OCI-LY7 (cell line): ENCODE results near the gene OPHN1. TPM values are rescaled to one million over a fixed set of nuclear protein-coding genes. Genes with fewer than 3 reads are reported as not detected.

ENCODE experiments used
- BruUV-seq: library from RNA; stranded (reverse); fragments of 400-500 nt; replicated peaks from 2 replicates; lab custom pipeline; 2021; lab: Mats Ljungman, UMichigan
- CTCF ChIA-PET: fragments of 300-600 bp; sonication (Branson Sonifier 250); formaldehyde crosslinking; loops from one replicate; lab custom pipeline; 2022; ENCODE audit warnings: antibody characterized with exemption; ENCODE audit not compliant: unreplicated experiment; lab: Charles Lee
- POLR2A ChIA-PET: fragments of 300-600 bp; sonication (Branson Sonifier 250); formaldehyde crosslinking; loops from one replicate; lab custom pipeline; 2022; ENCODE audit warnings: antibody characterized with exemption; lab: Charles Lee
- DNase-seq: peaks from one replicate; pipeline ENCODE4 v3.0.0-alpha.2; 2015; ENCODE audit warnings: low spot score
- H2AFZ ChIP-seq: fragments of 200-600 bp; sonication (generic), shearing (Covaris generic); 2 replicates; pipeline ENCODE4 v1.6.1; 2014; ENCODE audit warnings: mild to moderate bottlenecking, antibody characterized with exemption, low read length, moderate library complexity
- H3K27ac ChIP-seq: fragments of 200-600 bp; sonication (generic); 2 replicates; pipeline ENCODE4 v1.5.1; 2014; ENCODE audit warnings: mixed run types, low read depth, mild to moderate bottlenecking, moderate library complexity, low read length, inconsistent platforms; ENCODE audit not compliant: poor library complexity, severe bottlenecking
- H3K36me3 ChIP-seq: fragments of 200-600 bp; sonication (generic); 2 replicates; pipeline ENCODE4 v1.6.1; 2014; ENCODE audit warnings: mild to moderate bottlenecking, antibody characterized with exemption, low read length, moderate library complexity, mixed read lengths; ENCODE audit not compliant: insufficient read depth
- H3K4me1 ChIP-seq: fragments of 200-600 bp; sonication (generic); 2 replicates; pipeline ENCODE4 v1.5.1; 2014; ENCODE audit warnings: mild to moderate bottlenecking, low read length; ENCODE audit not compliant: insufficient read depth, poor library complexity, severe bottlenecking
- H3K4me2 ChIP-seq: fragments of 200-600 bp; sonication (generic); 2 replicates; pipeline ENCODE4 v1.6.1; 2014; ENCODE audit warnings: mild to moderate bottlenecking, low read length
- H3K4me3 ChIP-seq: fragments of 200-600 bp; sonication (generic); 2 replicates; pipeline ENCODE4 v1.5.1; 2014; ENCODE audit warnings: mild to moderate bottlenecking, low read depth, low read length; ENCODE audit not compliant: poor library complexity, severe bottlenecking
- H3K79me2 ChIP-seq: fragments of 200-600 bp; sonication (generic); 2 replicates; pipeline ENCODE4 v1.6.1; 2016; ENCODE audit warnings: low read depth, mild to moderate bottlenecking, low read length, moderate library complexity, mixed read lengths; ENCODE audit not compliant: insufficient read depth
- H3K9me2 ChIP-seq: fragments of 200-600 bp; sonication (generic); 2 replicates; pipeline ENCODE4 v1.6.1; 2016; ENCODE audit warnings: mild to moderate bottlenecking, low read length, mixed read lengths; ENCODE audit not compliant: insufficient read depth
- H3K9me3 ChIP-seq: fragments of 200-600 bp; sonication (generic); 2 replicates; pipeline ENCODE4 v1.6.1; 2014; ENCODE audit warnings: mild to moderate bottlenecking, mixed run types, low read length, mixed read lengths
- H4K20me1 ChIP-seq: fragments of 200-600 bp; sonication (generic); 2 replicates; pipeline ENCODE4 v1.6.1; 2014; ENCODE audit warnings: mild to moderate bottlenecking, antibody characterized with exemption, low read length, moderate library complexity, mixed read lengths; ENCODE audit not compliant: insufficient read depth
- CTCF ChIP-seq: fragments of 200-600 bp; sonication (generic); conservative IDR thresholded peaks from 2 replicates; pipeline ENCODE4 v1.5.1; 2014; ENCODE audit warnings: mild to moderate bottlenecking, antibody characterized with exemption, low read length, moderate library complexity, mixed read lengths
- EZH2phosphoT487 ChIP-seq: fragments of 200-600 bp; sonication (generic); IDR thresholded peaks from 2 replicates; pipeline ENCODE4 v1.6.1; 2018; ENCODE audit warnings: low read depth, borderline replicate concordance, mild to moderate bottlenecking, mixed run types, antibody characterized with exemption, low read length, moderate library complexity, mixed read lengths
- intact Hi-C: fragments of 100-400 bp; cut with micrococcal nuclease; formaldehyde crosslinking; loops from one replicate; pipeline ENCODE4 v1.10.0; 2022; ENCODE audit not compliant: unreplicated experiment
- total RNA-seq, 2 experiments: library from RNA; depleted of rRNA in 1 of 2; stranded (reverse); fragments of >200 nt in 1 of 2; shearing (Covaris generic) in 1 of 2; gene quantifications; 2 replicates each; pipeline ENCODE4 v1.2.3, GENCODE V29; 2014 to 2022

Gene OPHN1
- total RNA-seq, 2 experiments from 2014 or later = not detected

- Histone ChIP-seq H2AFZ (no peak overlapping the region), H3K4me3 (no peak overlapping the region), H3K9me2 (no peaks in the 10 kb centered on the region), H3K9me3 (no peaks in the 10 kb centered on the region), H3K27ac (no peak overlapping the region), H4K20me1 (no peaks in the 10 kb centered on the region), H3K4me1 (no peaks in the 10 kb centered on the region), H3K36me3 (no peaks in the 10 kb centered on the region), H3K4me2 (no peak overlapping the region), H3K79me2 (no peaks in the 10 kb centered on the region)
- no peak for DNase-seq
- ChIA-PET CTCF (no interaction called here), POLR2A (no interaction called here)
- intact Hi-C loops = no loop called here
- no peak for TF ChIP-seq EZH2phosphoT487
- no peak for TF ChIP-seq CTCF
- BruUV-seq = no TSS peak
Measured at GRCh38 chrX:68193234-68193633, 240.1 kb downstream of the OPHN1 start.

GRCh38 chrX:68190799-68191198 lies 242.5 kb downstream of the OPHN1 start:
- Histone ChIP-seq H3K9me3 (no peaks in the 10 kb centered on the region), H3K79me2 (no peaks in the 10 kb centered on the region), H3K4me3 (no peak overlapping the region), H3K4me1 (no peaks in the 10 kb centered on the region), H3K9me2 (no peaks in the 10 kb centered on the region), H3K36me3 (no peaks in the 10 kb centered on the region), H2AFZ (no peak overlapping the region), H3K4me2 (no peak overlapping the region), H4K20me1 (no peaks in the 10 kb centered on the region), H3K27ac (no peak overlapping the region)
- ChIA-PET CTCF (no interaction called here), POLR2A (no interaction called here)
- TF ChIP-seq CTCF (no peak), EZH2phosphoT487 (no peak)
- intact Hi-C loops = no loop called here
- no TSS peak for BruUV-seq
- DNase-seq = no peak

GRCh38 chrX:68186552-68187262 lies 246.6 kb downstream of the OPHN1 start:
- Histone ChIP-seq H3K79me2 (no peaks in the 10 kb centered on the region), H3K4me2 (no peak overlapping the region), H4K20me1 (no peaks in the 10 kb centered on the region), H3K9me3 (no peaks in the 10 kb centered on the region), H2AFZ (no peak overlapping the region), H3K9me2 (no peaks in the 10 kb centered on the region), H3K36me3 (no peaks in the 10 kb centered on the region), H3K4me3 (no peak overlapping the region), H3K27ac (no peak overlapping the region), H3K4me1 (no peaks in the 10 kb centered on the region)
- CTCF ChIA-PET = no interaction called here
- no peak for TF ChIP-seq EZH2phosphoT487
- TF ChIP-seq CTCF = no peak
- POLR2A ChIA-PET = no interaction called here
- intact Hi-C loops = no loop called here
- no peak for DNase-seq
- no TSS peak for BruUV-seq
